ENCODE measurements around the gene SYT3.

SYT3 gene, protein sequence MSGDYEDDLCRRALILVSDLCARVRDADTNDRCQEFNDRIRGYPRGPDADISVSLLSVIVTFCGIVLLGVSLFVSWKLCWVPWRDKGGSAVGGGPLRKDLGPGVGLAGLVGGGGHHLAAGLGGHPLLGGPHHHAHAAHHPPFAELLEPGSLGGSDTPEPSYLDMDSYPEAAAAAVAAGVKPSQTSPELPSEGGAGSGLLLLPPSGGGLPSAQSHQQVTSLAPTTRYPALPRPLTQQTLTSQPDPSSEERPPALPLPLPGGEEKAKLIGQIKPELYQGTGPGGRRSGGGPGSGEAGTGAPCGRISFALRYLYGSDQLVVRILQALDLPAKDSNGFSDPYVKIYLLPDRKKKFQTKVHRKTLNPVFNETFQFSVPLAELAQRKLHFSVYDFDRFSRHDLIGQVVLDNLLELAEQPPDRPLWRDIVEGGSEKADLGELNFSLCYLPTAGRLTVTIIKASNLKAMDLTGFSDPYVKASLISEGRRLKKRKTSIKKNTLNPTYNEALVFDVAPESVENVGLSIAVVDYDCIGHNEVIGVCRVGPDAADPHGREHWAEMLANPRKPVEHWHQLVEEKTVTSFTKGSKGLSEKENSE

DNA sequence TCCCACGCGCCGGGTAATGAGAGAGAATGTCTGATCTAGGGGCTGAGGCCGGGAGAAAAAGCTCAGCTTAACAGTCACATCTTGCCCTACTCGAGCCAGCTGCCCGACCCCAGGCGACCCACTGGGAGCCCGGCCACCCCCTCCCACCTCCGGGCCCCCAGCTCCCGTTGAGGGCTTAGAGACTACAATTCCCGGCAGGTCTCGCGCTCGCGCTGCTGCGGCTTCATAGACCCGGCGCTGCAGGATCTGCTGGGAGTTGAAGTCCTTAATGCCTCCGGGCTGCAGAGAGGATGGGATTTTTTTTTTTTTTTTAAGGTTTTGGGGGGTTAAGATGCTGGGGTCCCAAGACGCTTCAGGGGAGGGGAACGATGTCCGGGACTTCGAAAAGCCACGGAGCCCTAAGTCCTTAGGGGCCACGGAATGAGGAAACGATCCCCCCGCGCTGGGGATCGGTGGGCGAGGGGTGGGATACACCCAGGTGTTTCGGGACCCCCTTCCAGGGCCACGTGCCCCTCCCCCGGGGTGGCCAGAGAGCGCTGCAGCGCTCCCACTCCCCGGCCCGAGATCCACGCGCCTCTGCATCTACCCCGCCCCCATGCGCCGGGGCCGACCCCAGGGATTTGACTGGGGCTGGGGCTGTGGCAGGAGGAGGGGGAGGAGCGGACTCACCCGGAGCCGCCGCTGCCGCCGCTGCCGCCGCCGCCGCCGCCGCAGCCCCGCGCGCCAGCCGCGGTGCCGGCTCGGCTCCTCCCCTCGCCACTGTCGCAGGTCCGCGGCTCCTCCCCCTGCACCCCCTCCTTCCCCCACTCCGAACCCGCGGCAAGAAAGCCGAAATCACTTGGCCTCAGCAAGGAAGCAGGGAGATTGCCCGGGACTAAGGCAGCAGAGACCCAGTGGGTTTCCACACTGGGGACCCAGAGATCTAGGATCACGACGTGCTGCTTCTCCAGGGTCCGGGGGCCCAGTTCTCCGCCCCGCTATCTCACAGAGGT lies at the start of gene SYT3:
Gene SYT3, minus strand, starts transcription at position 761 of the 992 bp plus-strand sequence. CDS start 2,470 bp downstream, outside the sequence.
- peak in 53 of 56 donors; percentile 4 to 81 (median 48) for DNase-seq

DNA sequence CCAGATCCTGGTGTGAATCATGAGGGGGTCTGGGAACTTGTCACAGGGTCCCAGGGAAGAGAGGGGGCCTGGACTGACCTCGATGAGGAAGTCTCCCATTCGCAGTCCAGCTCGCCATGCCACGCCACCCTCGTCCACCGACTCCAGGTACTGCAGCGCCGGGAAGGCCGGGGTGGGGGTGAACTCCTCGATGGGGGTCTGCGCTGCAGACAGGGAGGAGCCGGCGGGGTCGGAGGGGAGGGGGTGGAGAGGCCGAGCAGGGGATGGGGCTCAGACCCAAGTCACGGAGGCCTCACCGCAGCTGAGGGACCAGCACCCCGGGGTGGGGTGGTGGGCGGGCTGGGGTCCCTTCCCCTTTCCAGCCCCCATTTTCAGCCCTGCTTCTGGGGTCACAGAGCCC lies 49.1 kb upstream of the SYT3 start:
- no peak for DNase-seq

DNA sequence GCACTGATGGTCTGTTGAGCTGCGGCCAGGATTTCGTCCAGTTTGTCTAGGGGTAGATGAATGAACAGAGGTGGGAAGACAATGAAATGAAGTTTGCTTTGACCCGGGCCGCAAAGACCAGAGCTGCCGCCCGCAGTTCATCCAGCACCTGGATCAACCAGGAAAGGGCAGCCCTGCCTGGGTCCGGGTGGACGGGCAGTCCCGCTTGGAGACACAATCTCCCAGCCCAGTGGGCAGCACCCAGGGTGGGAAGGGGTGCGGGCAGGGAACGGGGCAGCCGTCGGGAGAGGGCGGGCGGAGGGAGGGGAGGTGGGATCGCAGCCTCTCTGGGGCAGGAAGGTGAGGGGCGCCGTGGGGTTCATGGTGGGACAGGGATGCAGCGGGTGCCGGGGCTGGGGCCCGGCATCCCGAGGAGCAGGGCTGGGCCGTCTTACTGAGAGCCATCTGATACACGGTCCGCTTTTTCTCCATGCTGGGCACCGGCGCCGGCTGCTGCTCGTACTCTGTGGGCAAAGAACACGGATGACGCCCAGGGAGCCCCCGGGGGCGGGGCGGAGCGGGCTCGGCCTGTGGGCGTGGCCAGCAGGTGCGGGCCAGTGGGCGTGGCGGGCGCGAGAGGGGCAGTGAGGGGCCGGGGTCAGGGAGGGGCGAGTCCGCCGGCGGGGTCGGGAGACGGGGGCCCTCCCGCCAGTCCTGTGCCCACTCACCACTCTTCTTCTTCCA lies 46.8 kb upstream of the SYT3 start:
- no peak for DNase-seq

DNA sequence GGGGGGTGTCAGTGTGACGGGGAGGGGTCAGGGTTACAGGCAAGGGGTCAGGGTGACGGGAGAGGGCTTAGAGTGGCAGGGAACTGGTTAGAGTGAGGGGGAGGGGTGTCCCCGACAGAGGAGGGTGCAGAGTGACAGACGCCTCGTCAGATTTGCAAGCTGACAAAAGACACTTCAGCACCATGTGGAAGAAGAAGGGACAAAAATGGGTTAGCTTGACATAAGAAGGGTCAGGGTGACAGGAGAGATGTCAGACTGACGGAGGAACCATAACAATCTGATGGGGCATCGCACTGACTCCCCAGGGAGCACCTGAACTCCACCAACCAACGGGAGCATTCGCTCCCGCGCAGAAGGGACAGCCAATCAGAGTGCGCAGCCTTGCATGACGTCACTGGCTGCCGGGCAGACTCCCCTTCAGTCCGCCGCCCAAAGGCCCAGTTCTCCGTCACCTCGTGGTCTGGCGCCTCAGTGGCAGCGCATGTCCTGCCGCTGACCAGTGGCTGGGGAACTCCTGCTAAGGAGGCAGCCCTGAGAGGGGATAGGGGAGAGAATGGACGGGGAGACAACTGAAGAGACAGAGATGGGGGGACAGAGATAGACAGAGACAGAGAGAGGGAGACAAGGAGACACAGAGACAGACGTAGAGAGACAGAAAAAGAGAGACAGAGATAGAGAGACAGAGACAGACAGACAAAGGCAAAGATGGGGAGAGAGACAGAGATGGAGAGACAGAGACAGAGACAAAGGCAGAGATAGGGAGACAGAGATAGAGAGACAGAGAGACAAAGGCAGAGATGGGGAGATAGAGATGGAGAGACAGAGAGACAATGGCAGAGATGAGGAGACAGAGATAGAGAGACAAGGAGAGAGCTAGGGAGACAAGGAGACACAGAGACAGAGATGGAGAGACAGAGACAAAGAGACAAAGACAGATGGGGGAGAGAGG lies 39.8 kb upstream of the SYT3 start:
- peak in 55 of 56 donors; percentile 5 to 87 (median 56) for DNase-seq

DNA sequence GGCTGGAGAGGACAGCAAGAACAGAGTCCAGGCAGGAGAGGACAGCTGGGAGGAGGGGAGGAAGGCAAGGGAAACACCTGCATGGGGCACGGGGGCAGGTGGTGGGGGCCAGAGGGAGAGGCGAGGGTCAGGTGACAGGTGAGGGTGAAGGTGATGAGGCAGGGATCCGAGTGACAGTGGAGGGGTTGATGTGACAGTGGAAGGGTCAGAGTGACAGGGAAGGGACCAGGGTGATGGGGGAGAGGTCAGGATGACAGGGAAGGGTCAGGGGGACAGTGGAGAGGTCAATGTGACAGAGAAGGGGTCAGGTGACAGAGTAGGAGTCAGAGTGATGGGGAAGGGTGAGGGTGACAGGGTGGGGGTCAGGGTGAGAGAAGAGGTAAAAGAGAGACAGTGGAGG lies 38.6 kb upstream of the SYT3 start:
- DNase-seq = no peak

DNA sequence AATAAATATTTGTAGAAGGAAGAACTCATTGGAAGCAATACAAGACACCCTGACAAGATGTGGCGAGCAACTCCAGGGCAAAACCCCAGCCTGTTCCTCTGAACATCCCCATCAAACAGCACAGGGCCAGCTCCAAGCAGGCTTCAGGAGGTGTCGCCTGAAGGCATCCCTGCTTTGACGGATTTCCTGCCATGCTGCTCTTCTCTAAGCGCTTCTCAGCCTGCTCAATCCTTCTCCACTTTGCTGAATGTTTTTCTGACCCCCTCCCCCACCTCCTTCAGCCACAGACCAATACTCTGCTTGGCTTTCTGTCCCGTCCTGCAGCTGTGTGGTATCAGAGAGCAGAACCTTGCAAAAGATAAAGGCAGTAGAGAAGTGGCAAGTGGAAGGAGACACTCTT lies 38.0 kb upstream of the SYT3 start:
- DNase-seq = no peak

DNA sequence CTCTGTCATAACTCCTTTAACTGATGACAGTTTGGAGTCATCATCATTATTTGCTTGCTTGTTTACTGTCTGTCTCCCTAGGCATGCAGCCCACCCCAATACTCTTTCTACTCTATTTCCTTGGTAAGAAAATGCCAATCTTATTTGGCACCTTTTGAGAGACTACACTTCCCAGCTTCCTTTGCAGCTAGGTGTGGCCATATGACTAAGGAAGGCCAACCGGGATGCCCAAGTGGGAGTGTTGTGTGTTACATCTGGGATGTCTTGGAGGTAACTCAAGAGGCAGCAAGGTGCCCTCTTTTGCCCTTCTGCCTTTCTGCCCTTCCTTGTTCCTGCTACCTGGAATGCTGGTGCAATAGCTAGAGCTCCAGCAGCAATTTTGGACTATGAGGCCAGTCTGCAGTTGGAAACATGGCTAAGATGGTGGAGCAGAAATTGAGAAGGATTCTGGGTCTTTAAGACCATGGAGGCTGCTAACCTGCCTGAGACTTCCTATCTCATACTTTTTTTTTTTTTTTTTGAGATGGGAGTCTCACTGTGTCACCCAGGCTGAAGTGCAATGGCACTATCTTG lies 37.0 kb upstream of the SYT3 start:
- DNase-seq = no peak

DNA sequence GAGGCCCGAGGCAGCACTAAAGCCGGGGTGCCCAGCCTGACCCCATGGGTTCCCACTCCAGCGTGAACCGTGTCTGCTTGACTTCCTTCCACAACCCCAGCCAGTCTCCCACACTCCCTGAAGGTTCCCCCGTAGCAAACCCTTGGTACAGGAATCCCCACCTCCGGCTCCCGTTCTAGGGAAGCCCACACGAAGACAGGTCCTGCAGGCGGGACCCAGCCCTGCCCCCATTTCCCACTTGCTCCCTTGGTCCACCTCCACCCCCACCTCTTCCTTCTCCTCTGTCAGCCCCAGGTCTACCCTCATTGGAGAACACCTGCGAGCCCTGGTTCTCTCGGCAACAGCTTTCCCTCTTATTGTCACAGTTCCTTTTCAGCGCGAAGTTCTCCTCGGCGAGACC lies 33.4 kb upstream of the SYT3 start:
- no peak for DNase-seq

DNA sequence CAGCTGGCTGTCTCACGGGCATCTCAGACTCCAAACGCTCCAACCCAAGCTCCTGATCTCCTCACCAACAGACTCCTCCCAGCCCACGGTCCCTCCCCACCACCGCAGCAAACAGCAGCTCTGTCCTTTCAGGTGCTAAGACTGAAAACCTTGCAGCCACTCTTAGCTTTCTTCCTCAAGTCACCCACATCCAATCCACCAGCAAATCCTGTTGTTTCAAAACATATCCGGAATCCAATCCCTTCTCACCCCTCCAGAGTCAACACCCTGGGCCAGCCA lies 30.4 kb upstream of the SYT3 start:
- DNase-seq = peak in 1 of 56 donors; percentile 10

DNA sequence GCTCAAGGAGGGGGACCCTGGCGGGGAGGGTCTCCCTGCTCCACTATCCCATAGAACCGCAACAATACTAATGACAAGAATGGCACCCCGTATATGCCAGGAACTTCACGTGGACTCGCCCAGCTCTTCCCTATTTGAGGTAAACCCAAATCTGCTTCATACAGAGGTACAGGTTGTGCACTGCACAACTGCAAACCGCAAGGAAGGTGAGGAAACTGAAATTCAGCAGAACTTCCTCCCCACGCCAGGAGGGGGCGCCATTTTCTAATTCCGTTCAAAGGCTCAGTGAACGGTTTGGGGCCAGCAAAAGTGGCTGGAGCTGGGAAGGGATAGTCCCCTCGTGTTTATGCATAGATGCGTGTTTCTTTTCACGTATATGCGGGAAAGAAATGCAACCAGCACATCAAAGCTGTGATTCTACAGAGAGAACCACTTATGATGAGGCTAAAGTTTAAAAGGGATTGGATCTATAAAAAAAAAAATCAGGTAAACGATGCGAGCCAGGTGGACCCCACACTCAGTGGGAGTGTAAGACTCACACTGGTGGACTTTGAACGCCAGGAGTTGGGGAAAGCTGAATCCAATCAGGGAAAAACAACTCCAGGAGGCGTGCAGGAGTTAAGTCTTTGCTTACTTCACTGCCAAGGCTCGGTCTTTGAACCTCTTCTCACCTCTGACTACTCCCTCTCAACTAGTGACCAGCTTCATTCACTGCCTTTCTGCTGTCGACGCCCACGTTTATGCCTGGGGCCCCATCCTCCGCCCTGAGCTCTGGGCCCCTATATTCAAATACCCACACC lies 29.8 kb upstream of the SYT3 start:
- peak in 21 of 56 donors; percentile 1 to 64 (median 19) for DNase-seq

DNA sequence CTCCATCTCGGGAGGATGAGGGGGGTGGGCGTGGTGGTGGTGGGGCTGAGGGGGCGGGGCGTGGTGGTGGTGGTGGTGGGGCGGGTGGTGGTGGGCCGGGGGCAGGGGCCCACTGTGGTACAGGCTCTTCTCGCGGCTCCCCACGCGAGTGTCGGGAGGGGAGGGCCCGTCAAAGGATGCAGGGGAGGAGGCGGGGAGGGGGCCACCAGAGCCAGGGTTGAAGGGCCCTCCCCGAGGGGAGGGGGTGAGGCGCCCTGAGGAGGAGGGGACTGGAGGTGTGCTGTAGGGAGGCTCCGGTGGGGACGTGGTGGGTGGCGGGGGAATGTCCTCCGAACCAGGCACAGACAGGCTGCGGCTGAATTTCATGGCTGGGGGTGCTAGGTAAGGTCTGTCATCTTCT lies 29.2 kb upstream of the SYT3 start:
- no peak for DNase-seq

DNA sequence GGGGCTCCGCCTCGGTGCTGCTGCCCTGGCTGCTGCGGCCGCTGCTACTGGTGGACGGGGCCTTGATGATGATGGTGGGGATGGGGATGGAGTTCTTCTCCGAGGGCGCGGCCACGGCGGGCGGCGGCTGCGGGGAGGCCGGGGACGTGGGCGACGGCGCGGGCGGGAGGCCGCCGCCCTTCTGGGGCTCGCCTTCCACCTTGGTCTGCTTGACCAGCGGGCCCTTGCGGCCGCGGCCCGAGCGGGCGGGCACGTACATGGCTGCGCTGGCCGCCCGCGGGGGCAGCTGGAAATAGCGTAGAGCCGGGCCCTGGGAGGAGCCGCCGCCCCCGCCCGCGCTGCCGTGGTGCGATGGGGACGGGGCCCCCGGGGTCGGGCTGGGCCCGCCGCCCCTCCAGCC lies 28.7 kb upstream of the SYT3 start:
- no peak for DNase-seq

DNA sequence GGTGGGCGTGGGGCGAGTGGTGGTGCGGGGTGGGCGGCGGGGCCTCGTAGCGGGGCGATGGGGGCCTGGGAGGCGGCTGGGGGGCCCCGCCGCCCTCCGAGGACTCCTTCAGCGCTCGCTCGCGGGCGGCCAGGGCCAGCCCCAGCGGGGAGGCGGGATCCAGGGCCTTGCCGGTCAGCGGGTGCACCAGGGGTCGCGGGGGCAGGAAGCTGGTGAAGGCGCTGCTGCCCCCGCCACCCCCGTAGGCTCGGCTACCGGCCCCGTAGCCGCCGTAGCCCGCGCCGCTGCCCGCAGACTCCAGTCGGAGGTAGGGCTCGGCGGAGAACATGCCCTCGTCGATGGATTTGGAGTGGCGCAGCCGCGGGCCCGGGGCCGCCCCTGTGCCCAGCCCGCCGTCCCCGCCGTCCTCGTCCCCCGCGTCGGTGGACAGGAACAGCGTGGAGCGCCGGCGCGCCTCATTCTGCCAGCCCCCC lies 28.1 kb upstream of the SYT3 start:
- DNase-seq = no peak

DNA sequence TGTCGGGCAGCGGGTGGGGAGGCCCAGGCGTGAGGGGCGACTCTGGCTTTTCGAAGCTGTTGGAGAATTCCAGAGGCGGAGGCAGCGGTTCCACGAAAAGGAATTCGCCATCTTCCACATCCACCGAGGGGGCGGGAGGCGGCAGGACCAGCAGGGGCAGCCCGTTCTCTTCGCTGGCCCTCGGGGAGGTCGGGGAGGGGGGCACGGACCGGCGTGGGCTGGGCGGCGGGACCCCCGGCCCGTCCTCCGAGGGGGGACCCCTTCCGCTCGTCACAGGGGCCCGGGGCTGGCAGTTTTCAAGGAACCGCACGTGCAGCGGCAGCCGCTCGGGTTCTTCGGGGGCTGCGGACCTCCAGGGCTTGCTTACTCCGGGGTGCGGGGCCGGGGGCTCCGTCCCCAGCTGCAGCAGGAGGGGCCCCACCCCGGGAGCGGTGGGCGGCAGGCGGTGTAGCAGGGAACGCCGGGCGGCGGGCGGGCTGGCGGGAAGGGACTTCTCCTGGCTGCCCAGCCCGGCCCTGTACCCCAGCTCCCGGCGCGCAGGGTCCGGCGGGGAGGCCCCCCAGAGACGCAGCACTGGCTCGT lies 27.6 kb upstream of the SYT3 start:
- DNase-seq = no peak

DNA sequence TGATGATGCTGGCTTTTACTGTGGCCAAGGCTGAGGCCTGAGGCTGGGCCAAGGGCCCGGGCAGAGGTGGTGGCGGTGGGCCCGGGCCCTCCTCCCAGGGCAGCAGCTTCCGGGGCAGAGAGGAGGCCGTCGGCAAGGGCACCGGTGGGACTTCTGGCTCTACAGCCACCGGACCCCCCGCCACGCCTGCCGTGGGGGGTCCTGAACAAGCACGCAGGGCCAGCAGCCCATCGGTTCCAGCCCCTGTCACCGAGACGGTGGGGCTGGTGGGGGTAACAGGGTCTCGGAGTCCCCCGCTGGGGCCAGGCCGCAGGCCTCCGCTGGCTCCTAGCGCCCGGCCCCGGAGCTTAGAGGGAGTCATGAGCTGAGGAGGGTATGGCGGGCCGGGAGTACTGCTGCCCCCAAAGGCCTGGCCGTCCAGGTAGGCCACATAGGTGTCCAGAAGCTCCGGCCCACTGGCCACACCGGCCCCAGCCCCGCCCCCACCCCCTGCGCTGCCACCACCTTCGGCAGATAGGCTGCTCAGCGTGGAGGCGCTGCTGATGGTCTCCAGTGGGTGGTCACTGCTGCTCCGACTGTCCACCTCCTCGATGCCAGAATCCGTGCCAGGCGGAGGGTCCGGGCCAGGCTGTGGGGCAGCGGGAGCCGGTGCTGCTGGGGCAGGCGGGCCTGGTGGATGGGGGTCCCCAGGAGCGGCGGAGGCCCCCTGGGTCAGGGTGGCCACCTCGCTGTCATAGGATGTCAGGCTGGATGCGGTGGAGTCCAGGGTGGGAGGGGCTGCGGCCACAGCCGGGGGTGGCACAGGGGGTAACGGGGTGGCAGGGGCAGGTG lies 26.9 kb upstream of the SYT3 start:
- peak in 1 of 56 donors; percentile 36 for DNase-seq

DNA sequence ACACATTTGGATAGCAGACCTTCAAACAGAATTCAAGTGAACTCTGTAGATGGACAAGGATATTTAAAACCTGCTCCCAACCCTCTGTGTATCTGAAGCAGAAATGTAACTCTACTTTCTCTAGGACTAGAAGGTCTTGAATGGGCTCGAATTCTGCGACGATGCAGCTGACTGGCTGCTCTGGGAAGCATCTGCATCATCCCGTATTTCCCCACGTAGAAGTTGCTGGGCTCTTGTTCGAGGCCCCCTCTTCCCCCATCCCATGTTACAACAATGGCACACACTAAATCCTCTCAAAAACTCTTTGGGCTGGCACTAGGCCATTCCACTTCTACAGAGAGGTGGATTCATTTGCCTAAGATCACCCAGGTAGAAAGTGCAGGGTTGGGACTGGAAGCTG lies 24.5 kb upstream of the SYT3 start:
- DNase-seq = no peak

DNA sequence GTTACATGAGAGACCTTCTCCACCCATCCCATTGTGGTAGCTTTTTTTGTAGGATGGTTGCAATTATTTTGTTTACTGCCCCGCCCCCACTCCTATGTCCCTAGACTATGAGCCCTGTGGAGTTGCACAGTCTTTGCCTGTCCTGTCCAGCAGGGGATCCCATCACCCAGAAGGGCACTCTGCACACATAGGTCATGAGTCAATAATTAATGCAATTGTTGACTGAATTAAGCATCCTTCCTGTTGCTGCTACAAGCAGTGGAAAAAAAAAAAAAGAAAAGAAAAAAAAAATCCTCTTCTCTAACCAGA lies 23.8 kb upstream of the SYT3 start:
- no peak for DNase-seq

Data from amygdala (tissue), 56 donors.